Fibroblast of lung (primary cell): Measurements from ENCODE around the gene KTN1. TPM values are rescaled to one million over a fixed set of nuclear protein-coding genes. Genes with fewer than 3 reads are reported as not detected.

Experiments
- DNase-seq, 2 donors: peaks; one replicate each; pipeline versions ENCODE4 v3.0.0 to v3.0.0-alpha.2; 2010; ENCODE audit warnings: low read depth in 2 of 2
- H2AFZ ChIP-seq: 2 replicates; pipeline ENCODE4 v1.5.1; 2012; ENCODE audit warnings: low read length, control low read depth, inconsistent platforms
- H3K27ac ChIP-seq: 2 replicates; pipeline ENCODE4 v1.5.1; 2011; ENCODE audit warnings: low read length, control low read depth; ENCODE audit not compliant: insufficient read depth
- H3K27me3 ChIP-seq: 2 replicates; pipeline ENCODE4 v1.5.1; 2011; ENCODE audit warnings: mild to moderate bottlenecking, low read length; ENCODE audit not compliant: control insufficient read depth, insufficient read depth
- H3K36me3 ChIP-seq: 2 replicates; pipeline ENCODE4 v1.5.1; 2011; ENCODE audit warnings: low read length; ENCODE audit not compliant: control insufficient read depth, insufficient read depth
- H3K4me1 ChIP-seq: 2 replicates; pipeline ENCODE4 v1.5.1; 2011; ENCODE audit warnings: low read length; ENCODE audit not compliant: control insufficient read depth, insufficient read depth; ENCODE audit errors: extremely low read depth
- H3K4me2 ChIP-seq: 2 replicates; pipeline ENCODE4 v1.5.1; 2011; ENCODE audit warnings: low read length, control low read depth; ENCODE audit not compliant: insufficient read depth; ENCODE audit errors: extremely low read depth
- H3K4me3 ChIP-seq, 4 experiments: fragments of 200-600 bp in 1 of 4; sonication (generic) in 1 of 4; replicated peaks in 1 of 4; 2 replicates each; pipeline ENCODE4 v1.5.1; 2011 to 2016; ENCODE audit warnings: low read length in 4 of 4, low read depth in 3 of 4, mild to moderate bottlenecking in 3 of 4, control low read depth in 2 of 4, inconsistent platforms in 1 of 4, mixed read lengths in 1 of 4; ENCODE audit not compliant: insufficient read depth in 1 of 4; ENCODE audit errors: control extremely low read depth in 1 of 4
- H3K79me2 ChIP-seq: 2 replicates; pipeline ENCODE4 v1.5.1; 2012; ENCODE audit warnings: mild to moderate bottlenecking, low read length, inconsistent platforms; ENCODE audit not compliant: control insufficient read depth, insufficient read depth
- H3K9ac ChIP-seq: 2 replicates; pipeline ENCODE4 v1.5.1; 2011; ENCODE audit warnings: mild to moderate bottlenecking, low read length, control low read depth; ENCODE audit not compliant: insufficient read depth
- H3K9me3 ChIP-seq: 2 replicates; pipeline ENCODE4 v1.5.1; 2012; ENCODE audit warnings: low read depth, low read length; ENCODE audit not compliant: control insufficient read depth, insufficient read depth
- H4K20me1 ChIP-seq: 2 replicates; pipeline ENCODE4 v1.5.1; 2011; ENCODE audit warnings: low read length; ENCODE audit not compliant: control insufficient read depth, insufficient read depth; ENCODE audit errors: extremely low read depth
- CTCF ChIP-seq, 2 donors: IDR thresholded peaks in 1 of 2; conservative IDR thresholded peaks in 1 of 2; 1 replicate in 1 of 2; 2 replicates in 1 of 2; pipeline ENCODE4 v1.5.1; 2011 to 2012; ENCODE audit warnings: low read length in 2 of 2, control low read depth in 1 of 2, inconsistent platforms in 1 of 2, low read depth in 1 of 2, mild to moderate bottlenecking in 1 of 2
- EZH2 ChIP-seq: IDR thresholded peaks from 2 replicates; pipeline ENCODE4 v1.5.1; 2012; ENCODE audit warnings: low read length, control low read depth, mild to moderate bottlenecking; ENCODE audit errors: missing control alignments
- polyA plus RNA-seq, 2 donors: library from polyadenylated mRNA; depleted of rRNA in 1 of 2; stranded (reverse) in 1 of 2; unstranded in 1 of 2; fragments of >200 nt; gene quantifications; 2 replicates each; pipeline ENCODE4 v1.2.1, GENCODE V29; 2011 to 2012; ENCODE audit warnings: missing spikeins in 1 of 2
- total RNA-seq: library from RNA; depleted of rRNA; stranded (reverse); fragments of >200 nt; gene quantifications from 2 replicates; pipeline ENCODE4 v1.2.1, GENCODE V29; 2014

KTN1 gene
- total and polyA plus RNA-seq, 2 donors (not counting 1 experiment from before 2014, with no cell fraction given) = 126 to 164 TPM

GRCh38 chr14:55592436-55592835 is 12.4 kb downstream of the KTN1 start:
- TF ChIP-seq EZH2 (no peak), CTCF (conservative IDR thresholded peaks at IDR 0.05 in 1 of 2, IDR thresholded peaks at IDR 0.05 in 1 of 2; ENCODE audit: low read depth in 1 of 2, low read length in 2 of 2) (no peak)
- H3K4me1 ChIP-seq = peaks cover 7% of the 10 kb centered on the region
- no peaks in the 10 kb centered on the region for H3K27me3 ChIP-seq
- DNase-seq = no peak
- no peak overlapping the region for H3K27ac ChIP-seq
- H3K9ac ChIP-seq = no peak overlapping the region
- H4K20me1 ChIP-seq = no peaks in the 10 kb centered on the region
- no peaks in the 10 kb centered on the region for H3K36me3 ChIP-seq
- H3K4me2 ChIP-seq = no peak overlapping the region
- no peak overlapping the region for H3K4me3 ChIP-seq
- peaks cover 81% of the 10 kb centered on the region for H3K79me2 ChIP-seq
- no peak overlapping the region for H2AFZ ChIP-seq
- no peaks in the 10 kb centered on the region for H3K9me3 ChIP-seq

GRCh38 chr14:55593698-55594097 is 13.7 kb downstream of the KTN1 start:
- Histone ChIP-seq H3K9me3 (no peaks in the 10 kb centered on the region), H3K4me2 (no peak overlapping the region), H3K27ac (no peak overlapping the region)

GRCh38 chr14:55599250-55599879 is 19.4 kb downstream of the KTN1 start:
- Histone ChIP-seq H2AFZ (no peak overlapping the region), H3K36me3 (no peaks in the 10 kb centered on the region), H3K27ac (no peak overlapping the region), H3K4me3 (no peak overlapping the region), H3K9ac (no peak overlapping the region), H3K4me1 (no peaks in the 10 kb centered on the region), H3K27me3 (no peaks in the 10 kb centered on the region), H4K20me1 (no peaks in the 10 kb centered on the region), H3K79me2 (peaks cover 74% of the 10 kb centered on the region), H3K9me3 (no peaks in the 10 kb centered on the region), H3K4me2 (no peak overlapping the region)
- TF ChIP-seq CTCF (conservative IDR thresholded peaks at IDR 0.05 in 1 of 2, IDR thresholded peaks at IDR 0.05 in 1 of 2; ENCODE audit: low read depth in 1 of 2, low read length in 2 of 2) = no peak
- TF ChIP-seq EZH2 = no peak
- no peak for DNase-seq

More at GRCh38 chr14:55593698-55594097, 13.7 kb downstream of the KTN1 start:
- Histone ChIP-seq H3K9ac (no peak overlapping the region), H3K36me3 (no peaks in the 10 kb centered on the region), H2AFZ (no peak overlapping the region), H3K4me3 (no peak overlapping the region), H4K20me1 (no peaks in the 10 kb centered on the region), H3K27me3 (no peaks in the 10 kb centered on the region), H3K79me2 (peaks cover 81% of the 10 kb centered on the region), H3K4me1 (no peaks in the 10 kb centered on the region)
- no peak for DNase-seq
- TF ChIP-seq EZH2 (no peak), CTCF (conservative IDR thresholded peaks at IDR 0.05 in 1 of 2, IDR thresholded peaks at IDR 0.05 in 1 of 2; ENCODE audit: low read depth in 1 of 2, low read length in 2 of 2) (no peak)
